NCI-H2196 treated with DMSO at 0.1 percent for 48 hours (cell line): Measurements from ENCODE around the gene TPRG1L.
"Not testable (repeated sequence)": the region's sequence is repeated elsewhere in the genome, so short reads cannot be mapped to it uniquely, and the experiment has no call there.

ENCODE experiments used
- DNase-seq: peaks from one replicate; lab custom pipeline; 2025; ENCODE audit not compliant: unreplicated experiment; lab: John Stamatoyannopoulos, UW

The TPRG1L gene

DNA sequence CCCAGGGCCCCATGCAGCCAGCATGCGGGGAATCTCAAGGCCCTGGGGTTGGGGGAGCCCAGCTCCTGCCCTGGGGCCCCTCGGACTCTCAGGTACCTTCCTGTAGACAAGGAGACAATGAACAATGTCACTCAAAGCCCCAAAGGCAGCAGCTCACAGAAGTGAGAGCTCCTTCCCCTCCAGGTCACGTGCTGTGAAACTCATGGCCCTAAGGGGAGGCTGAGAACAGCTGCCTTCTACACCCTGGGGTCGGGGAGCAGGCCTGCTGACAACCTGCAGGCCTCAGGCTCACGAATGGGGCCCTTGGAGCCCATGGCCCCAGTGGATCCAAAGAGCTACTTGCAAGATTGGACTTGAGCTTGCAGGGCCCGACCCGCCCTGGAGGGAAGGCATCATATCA lies 16.7 kb upstream of the TPRG1L start:
- no peak for DNase-seq

DNA sequence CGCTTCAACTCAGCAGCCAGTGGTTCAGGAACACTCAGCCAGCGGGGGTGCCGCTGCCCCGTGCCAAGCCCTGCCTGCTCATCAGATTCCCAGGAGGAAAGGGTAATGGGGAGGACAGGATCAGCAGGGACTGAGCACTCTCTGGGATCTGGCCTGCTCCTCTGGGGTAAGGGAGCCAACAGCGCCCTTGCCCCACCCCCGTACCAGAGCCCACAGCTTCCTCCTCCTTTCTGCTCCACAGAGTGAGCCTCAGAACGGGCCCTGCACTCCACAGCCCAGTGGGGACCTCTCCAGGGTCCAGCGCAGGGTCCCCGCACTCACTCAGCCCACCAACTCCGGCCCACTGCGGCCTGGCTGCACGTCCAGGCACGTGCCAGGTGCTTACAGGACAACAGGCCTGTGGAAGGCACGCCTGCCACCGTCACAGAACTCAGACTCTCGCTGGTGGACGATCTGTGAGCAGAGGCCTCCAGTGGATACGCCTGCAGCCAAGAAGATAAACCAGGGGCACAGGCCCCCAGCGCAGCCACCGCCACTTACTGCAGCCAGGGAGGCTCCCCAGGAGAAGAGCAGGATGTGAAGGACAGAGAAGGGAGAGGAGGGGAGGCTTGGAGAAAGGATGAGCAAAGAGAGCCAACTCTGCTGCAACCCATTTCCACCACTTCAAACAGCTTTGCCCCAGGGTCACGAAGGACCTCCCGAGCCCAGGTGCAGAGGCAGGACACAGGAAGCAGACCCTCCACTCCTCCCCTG lies 15.6 kb upstream of the TPRG1L start:
- no peak for DNase-seq

DNA sequence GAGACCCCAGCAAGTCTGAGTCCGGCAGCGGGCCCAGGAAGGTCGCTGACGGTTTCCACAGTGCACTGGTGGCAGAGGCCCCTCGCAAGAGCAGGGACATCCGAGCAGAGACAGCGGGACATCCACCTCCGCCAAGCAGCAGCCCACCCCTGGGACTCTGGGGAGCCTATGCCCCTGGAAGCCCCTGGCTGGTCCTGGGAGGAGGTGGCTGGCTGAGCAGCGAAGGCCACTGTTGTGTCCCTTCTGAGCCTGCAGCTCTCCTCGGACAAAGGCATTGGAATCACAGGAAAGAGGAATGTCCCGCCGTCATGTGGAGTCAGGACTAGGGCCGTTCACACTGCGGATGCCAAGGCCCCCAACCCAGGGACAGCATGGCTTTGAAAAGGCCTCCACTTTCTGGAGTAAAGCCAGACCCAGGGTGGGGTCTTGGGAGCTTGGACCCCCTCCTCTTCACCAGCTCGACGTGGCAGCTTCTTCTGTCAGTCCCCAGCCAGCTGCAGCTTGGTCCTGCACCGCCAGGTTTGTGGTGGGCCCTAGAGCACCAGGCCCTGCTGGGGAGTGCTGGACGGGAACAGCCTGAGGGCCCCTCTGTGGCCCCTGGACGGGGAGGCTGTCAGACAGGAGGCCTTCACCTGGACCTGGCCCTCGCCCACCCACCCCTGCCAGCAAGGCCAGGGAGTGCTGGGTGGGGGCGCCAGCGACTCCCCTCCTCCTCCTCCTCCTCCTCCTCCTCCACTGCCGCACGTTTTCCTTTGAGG lies 14.9 kb upstream of the TPRG1L start:
- DNase-seq: no peak

- no peak for DNase-seq
These were observed 14.2 kb upstream of the TPRG1L start for GRCh38 chr1:3610527-3611169.

DNA sequence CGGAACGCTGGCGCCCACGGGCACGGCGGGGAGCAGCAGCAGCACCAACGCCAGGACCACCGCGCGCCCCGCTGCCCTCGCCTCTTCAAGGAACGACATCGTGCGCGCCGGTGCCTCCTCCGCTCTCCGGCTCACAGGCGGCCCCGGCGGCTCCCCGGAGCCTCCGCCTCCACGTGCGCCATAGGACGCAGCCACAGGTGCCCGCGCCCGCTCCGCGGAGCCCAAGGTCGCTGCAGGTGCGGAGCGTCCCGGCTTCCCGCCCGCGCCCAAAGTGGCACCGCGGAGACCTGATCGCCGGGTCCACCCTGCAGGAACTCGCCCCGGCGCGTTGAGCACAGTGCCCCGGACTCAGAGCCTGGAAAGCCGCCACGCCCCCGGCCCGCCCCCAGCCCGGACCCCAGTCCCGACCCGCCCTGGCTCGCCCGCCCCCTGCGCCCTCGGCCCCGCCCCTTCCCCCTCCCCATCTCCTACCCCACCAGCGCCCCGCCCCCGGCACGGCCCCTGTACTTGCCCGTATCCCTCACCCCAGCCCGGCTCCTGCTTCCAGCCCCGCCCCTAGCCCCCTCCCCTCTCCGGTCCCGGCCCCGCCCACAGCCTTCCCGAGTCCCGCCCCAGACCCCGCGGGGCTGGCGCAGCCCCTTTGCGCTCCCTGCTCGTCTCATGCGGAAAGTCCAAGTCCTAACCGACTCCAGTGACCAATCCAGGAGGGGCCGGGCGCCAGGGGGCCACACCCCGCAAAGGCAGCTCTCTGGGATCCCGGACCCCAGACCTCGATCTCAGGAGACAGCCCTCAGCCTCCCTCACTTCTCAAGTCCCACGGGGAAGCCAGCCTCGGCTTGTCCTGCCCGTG lies 13.4 kb upstream of the TPRG1L start, which contains the start of gene MEGF6:
Gene MEGF6 (minus strand): TSS at position 339 of the 850 bp plus-strand sequence. CDS start 240 bp downstream, at position 99.
- DNase-seq: peak; percentile 68

DNA sequence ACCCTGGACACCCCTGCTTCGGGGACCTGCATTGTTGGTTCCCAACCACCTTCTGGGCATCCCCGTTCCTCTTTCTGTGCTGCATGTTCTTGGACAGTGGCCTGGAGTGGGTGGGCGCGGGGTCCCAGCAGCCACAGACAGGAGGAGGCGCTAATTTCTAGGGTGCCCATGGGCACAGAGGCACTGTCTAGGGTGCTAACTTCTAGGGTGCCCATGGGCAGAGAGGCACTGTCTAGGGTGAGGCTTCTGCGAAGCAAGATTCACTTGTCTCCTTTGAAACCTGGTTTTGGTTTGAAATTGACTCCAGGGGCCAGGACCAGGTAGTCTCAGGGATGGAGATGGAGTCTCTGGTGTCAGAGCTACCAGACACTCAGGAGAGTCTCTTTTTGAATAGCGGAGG lies 12.7 kb upstream of the TPRG1L start:
- DNase-seq: no peak

DNA sequence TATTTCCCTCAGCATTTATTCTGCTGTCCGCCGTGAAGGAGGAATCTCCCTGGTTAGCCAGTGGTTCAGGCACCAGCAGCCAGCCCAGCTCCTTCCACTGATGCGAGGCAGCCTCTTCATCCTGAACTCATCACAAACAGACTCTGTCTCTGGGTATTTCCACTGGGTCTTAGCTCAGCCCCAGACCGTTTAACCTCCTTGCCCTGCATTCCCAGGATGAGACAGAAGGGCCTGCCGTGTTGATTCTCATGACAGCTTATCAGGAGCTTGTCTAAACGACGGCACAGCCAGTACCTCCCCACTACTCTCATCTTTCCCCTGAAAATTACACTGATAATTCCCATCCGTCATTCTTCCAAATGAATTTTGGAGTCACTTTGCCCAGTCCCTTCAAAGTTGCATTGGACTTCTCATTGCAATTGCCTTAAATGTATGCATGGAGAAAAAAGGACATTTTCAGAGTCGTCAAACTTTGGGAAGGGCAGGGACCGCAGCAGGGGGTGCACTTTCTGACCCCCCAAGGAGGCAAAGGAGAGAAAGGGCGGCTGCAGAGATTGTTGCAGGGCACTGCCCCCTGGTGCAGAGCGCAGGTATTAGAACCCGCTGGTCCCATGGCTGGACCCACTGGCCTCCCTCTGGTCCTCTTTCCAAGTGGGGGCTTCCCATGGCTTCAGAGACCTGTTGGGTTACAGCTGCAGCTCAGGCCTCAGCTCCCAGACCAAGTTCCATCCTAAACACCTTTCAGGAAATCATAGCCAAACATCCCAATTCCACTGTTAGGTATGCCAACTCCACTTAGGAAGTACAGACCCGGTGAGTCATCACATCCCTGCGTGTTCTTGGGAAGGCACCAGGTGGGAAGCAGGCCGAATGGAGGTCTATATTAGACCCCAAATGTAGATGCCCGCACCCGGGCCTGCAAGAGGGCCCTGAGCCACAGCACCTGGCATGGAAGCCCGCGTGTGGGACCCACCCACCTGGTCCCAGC lies 9.8 kb upstream of the TPRG1L start:
- no peak for DNase-seq

DNA sequence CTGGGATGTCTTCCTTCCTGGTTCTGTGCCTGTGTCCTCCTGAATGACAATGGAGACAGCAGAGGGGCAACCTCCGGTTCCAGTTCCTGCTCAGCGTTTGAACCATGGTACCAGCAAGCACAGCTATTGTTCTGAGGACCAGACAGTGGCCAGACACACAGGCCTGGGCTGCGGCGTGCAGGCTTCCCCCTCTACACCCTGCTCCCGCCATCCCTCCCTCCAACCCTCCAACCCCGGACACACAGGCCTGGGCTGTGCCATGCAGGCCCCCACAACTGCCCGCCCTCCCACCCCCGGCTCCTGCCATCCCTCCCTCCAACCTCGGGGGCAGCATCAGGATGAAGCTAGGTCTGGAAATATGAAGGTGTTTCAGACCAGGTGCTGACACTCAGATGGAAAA lies 8.0 kb upstream of the TPRG1L start:
- no peak for DNase-seq

GRCh38 chr1:3617806-3618345 lies 6.9 kb upstream of the TPRG1L start:
- DNase-seq: no peak

DNA sequence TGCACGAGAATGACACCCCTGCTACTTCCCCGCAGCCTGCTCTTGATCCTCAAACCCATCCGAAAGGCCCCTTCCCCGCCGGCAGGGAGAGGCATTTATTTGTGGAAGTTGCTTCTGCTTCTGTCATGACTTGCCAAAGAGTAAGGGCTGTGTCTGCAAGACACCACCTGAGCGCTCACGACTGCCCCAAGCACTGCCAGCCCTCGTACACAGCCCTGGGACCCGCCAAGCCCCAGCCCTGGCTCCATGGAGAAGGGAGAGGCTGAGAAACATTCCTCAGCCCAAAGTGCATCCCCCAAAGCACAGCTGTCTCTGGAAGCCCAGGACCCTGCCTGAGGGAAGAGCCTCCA lies 6.3 kb upstream of the TPRG1L start:
- no peak for DNase-seq

DNA sequence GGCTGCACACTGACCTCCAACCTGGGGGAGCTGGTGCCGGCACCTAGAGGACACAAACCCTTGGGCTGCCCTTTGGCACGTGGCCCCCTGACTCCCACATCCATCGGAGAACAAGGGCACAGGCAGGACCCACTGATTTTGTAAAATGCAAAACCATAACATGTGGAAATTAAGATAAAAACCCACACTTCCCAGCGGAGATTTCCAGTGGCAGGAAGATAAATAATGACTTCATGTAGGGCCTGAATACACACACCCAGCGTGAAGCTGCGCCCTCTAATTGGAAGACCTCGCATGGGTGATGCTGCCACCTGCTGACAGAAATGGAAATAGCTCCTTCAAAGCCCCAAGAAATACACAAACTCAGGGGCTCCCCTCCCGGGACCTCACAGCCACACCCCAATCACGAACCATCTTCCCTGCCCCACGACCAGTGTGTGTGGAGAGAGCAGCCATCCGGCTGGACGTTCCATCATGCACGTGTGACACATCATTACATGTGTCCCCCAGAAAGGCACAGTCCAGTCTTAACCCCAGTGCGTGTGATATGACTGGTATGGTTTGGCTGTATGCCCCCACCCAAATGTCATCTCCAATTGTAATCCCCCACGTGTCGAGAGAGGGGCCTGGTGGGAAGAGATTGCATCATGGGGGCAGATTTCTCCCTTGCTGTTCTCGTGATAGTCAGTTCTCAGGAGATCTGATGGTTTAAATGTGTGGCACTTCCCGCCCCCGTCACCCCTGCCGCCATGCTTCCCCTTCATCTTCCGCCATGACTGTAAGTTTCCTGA lies 5.7 kb upstream of the TPRG1L start:
- DNase-seq: peak; percentile 56

GRCh38 chr1:3620708-3621107 lies 4.1 kb upstream of the TPRG1L start:
- peak; percentile 13 for DNase-seq

DNA sequence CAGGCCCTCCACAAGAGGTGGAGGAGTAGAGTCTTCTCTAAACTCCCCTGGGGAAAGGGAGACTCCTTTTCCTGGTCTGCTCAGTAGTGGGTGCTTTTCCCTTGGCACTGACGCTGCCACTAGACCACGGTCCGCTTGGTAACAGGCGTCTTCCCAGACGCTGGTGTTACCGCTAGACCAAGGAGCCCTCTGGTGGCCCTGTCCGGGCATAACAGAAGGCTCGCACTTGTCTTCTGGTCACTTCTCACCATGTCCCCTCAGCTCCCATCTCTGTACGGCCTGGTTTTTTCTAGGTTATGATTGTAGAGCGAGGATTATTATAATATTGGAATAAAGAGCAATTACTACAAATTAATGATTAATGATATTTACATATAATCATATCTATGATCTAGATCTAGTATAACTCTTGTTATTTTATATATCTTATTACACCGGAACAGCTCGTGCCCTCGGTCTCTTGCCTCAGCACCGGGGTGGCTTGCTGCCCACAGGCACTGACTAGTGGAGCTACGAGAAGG lies 3.6 kb upstream of the TPRG1L start:
- DNase-seq: not testable (repeated sequence)

DNA sequence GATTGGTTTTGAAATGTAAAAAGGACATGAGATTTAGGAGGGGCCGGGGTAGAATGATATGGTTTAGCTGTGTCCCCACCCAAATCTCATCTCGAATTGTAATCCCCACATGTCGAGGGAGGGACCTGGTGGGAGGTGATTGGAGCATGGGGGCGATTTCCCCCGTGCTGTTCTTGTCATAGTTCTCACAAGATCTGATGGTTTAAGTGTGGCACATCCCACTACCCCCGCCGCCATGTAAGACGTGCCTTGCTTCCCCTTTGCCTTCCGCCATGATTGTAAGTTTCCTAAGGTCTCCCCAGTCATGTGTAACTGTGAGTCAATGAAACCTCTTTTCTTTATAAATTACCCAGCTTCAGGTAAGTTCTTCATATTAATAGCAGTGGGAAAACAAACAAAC lies 2.7 kb upstream of the TPRG1L start:
- DNase-seq: not testable (repeated sequence)

- DNase-seq: no peak
These were observed 1.2 kb upstream of the TPRG1L start for GRCh38 chr1:3623441-3624199.

- peak; percentile 19 for DNase-seq
These were observed 514 bp downstream of the TPRG1L start for GRCh38 chr1:3625151-3625907.

GRCh38 chr1:3626025-3626424 lies 1.2 kb downstream of the TPRG1L start:
- no peak for DNase-seq
